Nephron progenitor cell (in vitro differentiated cells): ENCODE data around the gene TMED1.

Experiments used
- DNase-seq: peaks from one replicate; pipeline ENCODE4 v3.0.0; 2021
- H3K27ac Mint-ChIP-seq: 2 replicates; pipeline ENCODE4 v1.8.0; 2021; ENCODE audit warnings: mild to moderate bottlenecking, moderate library complexity, mixed read lengths
- H3K27me3 Mint-ChIP-seq: 2 replicates; pipeline ENCODE4 v1.8.0; 2021; ENCODE audit warnings: mild to moderate bottlenecking, low read depth, mixed read lengths; ENCODE audit not compliant: poor library complexity
- H3K36me3 Mint-ChIP-seq: 2 replicates; pipeline ENCODE4 v1.8.0; 2021; ENCODE audit warnings: low read depth, mixed read lengths
- H3K4me1 Mint-ChIP-seq: 2 replicates; pipeline ENCODE4 v1.8.0; 2021; ENCODE audit warnings: mixed read lengths
- H3K4me3 Mint-ChIP-seq: 2 replicates; pipeline ENCODE4 v1.8.0; 2021; ENCODE audit warnings: mild to moderate bottlenecking, moderate library complexity, mixed read lengths
- H3K9me3 Mint-ChIP-seq: 2 replicates; pipeline ENCODE4 v1.8.0; 2021; ENCODE audit warnings: mild to moderate bottlenecking, moderate library complexity, mixed read lengths
- TF ChIP-seq, protein P1 (sequence below): fragments of 200-600 bp; sonication (generic); IDR thresholded peaks from 2 replicates; pipeline ENCODE4 v1.5.0; 2021; ENCODE audit warnings: antibody characterized with exemption

Gene TMED1

DNA sequence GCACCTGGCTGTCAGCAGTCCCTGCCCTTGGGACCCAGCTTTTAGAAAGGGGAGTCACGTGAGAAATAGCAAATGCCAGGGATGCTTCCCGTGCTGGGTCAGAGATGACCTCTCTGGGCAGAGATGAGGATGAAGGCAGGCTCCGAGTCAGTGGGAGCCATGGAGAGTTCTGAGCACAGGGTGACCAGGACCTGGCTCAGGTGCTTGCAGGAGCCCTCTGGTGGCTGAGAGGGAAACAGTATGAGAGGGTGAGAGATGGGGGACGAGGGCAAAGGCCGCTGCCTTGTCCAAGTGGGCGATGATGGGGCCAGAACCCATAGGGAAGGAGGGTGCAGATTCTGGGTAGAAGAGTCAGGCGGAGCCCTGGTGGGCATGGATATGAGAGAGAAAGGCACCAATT, 15.8 kb downstream of the TMED1 start:
- no peak for DNase-seq
- TF ChIP-seq, protein P1, sequence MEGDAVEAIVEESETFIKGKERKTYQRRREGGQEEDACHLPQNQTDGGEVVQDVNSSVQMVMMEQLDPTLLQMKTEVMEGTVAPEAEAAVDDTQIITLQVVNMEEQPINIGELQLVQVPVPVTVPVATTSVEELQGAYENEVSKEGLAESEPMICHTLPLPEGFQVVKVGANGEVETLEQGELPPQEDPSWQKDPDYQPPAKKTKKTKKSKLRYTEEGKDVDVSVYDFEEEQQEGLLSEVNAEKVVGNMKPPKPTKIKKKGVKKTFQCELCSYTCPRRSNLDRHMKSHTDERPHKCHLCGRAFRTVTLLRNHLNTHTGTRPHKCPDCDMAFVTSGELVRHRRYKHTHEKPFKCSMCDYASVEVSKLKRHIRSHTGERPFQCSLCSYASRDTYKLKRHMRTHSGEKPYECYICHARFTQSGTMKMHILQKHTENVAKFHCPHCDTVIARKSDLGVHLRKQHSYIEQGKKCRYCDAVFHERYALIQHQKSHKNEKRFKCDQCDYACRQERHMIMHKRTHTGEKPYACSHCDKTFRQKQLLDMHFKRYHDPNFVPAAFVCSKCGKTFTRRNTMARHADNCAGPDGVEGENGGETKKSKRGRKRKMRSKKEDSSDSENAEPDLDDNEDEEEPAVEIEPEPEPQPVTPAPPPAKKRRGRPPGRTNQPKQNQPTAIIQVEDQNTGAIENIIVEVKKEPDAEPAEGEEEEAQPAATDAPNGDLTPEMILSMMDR, result no peak
- Mint-ChIP-seq H3K9me3 (no peaks in the 10 kb centered on the region), H3K36me3 (peaks cover 41% of the 10 kb centered on the region), H3K4me1 (peaks cover 15% of the 10 kb centered on the region), H3K27ac (peak overlapping the region; percentile 83), H3K27me3 (no peaks in the 10 kb centered on the region), H3K4me3 (no peak overlapping the region)

DNA sequence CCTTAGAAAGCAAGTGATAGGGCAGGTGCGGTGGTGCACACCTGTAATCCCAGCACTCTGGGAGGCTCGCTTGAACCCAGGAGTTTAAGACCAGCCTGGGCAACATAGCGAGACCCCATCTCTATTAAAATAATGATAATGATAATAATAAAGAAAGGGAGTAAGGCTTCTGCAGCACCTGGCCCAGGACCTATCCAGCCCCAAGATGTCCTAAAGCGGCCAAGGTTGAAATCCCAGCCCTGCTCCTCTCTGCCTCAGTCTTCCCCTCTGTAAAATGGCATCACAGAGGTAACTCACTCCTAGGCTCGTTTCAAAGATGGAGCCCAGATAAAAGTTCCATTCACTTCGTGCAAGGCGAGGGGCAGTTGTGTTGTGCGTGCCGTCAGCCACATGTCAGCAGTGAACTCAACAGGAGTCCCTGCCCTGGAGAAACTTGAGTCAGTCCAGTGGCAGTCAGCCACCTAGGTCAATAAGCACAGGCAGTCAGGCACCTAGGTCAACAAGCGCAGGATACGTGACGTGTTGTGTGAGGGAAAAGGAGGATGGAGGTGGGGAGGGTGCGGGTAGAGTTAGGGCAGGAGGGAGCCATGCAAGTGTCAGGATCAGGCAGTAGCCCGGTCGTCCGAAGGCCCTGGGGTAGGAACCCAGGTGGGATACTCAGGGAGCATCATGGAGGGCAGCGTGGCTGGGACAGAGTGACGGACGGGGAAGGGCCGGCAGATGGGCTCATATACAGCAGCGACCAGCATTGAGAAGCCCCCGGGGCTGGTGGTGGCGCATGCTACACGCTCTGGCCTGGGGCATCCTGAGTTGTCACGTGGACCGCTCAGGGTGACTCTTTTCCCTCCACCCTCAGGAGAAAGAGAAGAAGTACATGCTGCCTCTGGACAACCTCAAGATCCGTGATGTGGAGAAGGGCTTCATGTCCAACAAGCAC, 16.6 kb downstream of the TMED1 start:
- H3K36me3 Mint-ChIP-seq, result peaks cover 41% of the 10 kb centered on the region
- H3K27ac Mint-ChIP-seq, result peak overlapping the region; percentile 83
- peaks cover 15% of the 10 kb centered on the region for H3K4me1 Mint-ChIP-seq
- H3K9me3 Mint-ChIP-seq, result no peaks in the 10 kb centered on the region
- H3K27me3 Mint-ChIP-seq, result no peaks in the 10 kb centered on the region
- TF ChIP-seq, protein P1, result no peak
- no peak for DNase-seq
- no peak overlapping the region for H3K4me3 Mint-ChIP-seq

GRCh38 chr19:10818301-10819123, 17.5 kb downstream of the TMED1 start:
- no peak overlapping the region for H3K27ac Mint-ChIP-seq
- no peaks in the 10 kb centered on the region for H3K9me3 Mint-ChIP-seq
- H3K36me3 Mint-ChIP-seq, result peaks cover 39% of the 10 kb centered on the region
- H3K4me1 Mint-ChIP-seq, result peaks cover 15% of the 10 kb centered on the region
- DNase-seq, result no peak
- no peaks in the 10 kb centered on the region for H3K27me3 Mint-ChIP-seq
- no peak overlapping the region for H3K4me3 Mint-ChIP-seq
- TF ChIP-seq, protein P1, result no peak

GRCh38 chr19:10817291-10818038, 18.5 kb downstream of the TMED1 start:
- TF ChIP-seq, protein P1, result no peak
- peak overlapping the region; percentile 91 for H3K27ac Mint-ChIP-seq
- H3K36me3 Mint-ChIP-seq, result peaks cover 45% of the 10 kb centered on the region
- no peaks in the 10 kb centered on the region for H3K9me3 Mint-ChIP-seq
- H3K4me3 Mint-ChIP-seq, result no peak overlapping the region
- DNase-seq, result no peak
- H3K4me1 Mint-ChIP-seq, result peaks cover 15% of the 10 kb centered on the region
- H3K27me3 Mint-ChIP-seq, result no peaks in the 10 kb centered on the region

- Mint-ChIP-seq H3K36me3 (peaks cover 42% of the 10 kb centered on the region), H3K27me3 (no peaks in the 10 kb centered on the region), H3K4me3 (no peak overlapping the region), H3K9me3 (no peaks in the 10 kb centered on the region), H3K4me1 (peaks cover 15% of the 10 kb centered on the region), H3K27ac (peak overlapping the region; percentile 79)
- TF ChIP-seq, protein P1, result no peak
- no peak for DNase-seq
Measured at GRCh38 chr19:10816691-10817090, 19.3 kb downstream of the TMED1 start.
